ENCODE measurements around the gene CCDC93. TPM values are rescaled to one million over a fixed set of nuclear protein-coding genes. Genes with fewer than 3 reads are reported as not detected.

Gene CCDC93
- total and polyA plus RNA-seq, 2 of the 4 experiments (the other 2 are of a cell fraction), result 8.1 to 17.2 TPM

GRCh38 chr2:118051826-118052358, 38.0 kb upstream of the CCDC93 start:
- DNase-seq (no peak), ATAC-seq (ENCODE audit: low read depth) (no peak)
- ChIA-PET CTCF (interaction anchor here (0.6 to 1.6 kb wide), 3 partner anchors 170 to 804 kb away, joined by 3 to 7 read pairs (median 4); no protein-coding TSS in a partner anchor), POLR2A (ENCODE audit: unreplicated experiment) (no interaction called here)
- Histone ChIP-seq H3K4me2 (ENCODE audit: low read depth, low read length) (no peak overlapping the region), H3K9ac (ENCODE audit: low read depth, low read length) (no peak overlapping the region), H3K18ac (ENCODE audit: low read depth, low read length) (no peak overlapping the region), H2AFZ (replicated peaks; ENCODE audit: low read length, poor library complexity) (no peak overlapping the region), H4K8ac (ENCODE audit: low read depth in 2 of 2, low read length in 2 of 2) (no peak overlapping the region), H3K27me3 (ENCODE audit: control insufficient read depth, insufficient read depth, low read length) (peaks cover 26% of the 10 kb centered on the region), H3K4me1 (ENCODE audit: control insufficient read depth, insufficient read depth, low read length) (no peaks in the 10 kb centered on the region), H3K27ac (ENCODE audit: insufficient read depth, low read length) (no peak overlapping the region), H2BK120ac (ENCODE audit: low read depth, low read length) (no peak overlapping the region), H2BK15ac (ENCODE audit: low read depth, low read length) (no peak overlapping the region), H3K23ac (ENCODE audit: low read depth, low read length) (no peak overlapping the region), H3K4me3 (ENCODE audit: insufficient read depth, low read depth, low read length) (no peak overlapping the region), H3K79me1 (ENCODE audit: low read depth in 1 of 2, low read length in 2 of 2) (no peaks in the 10 kb centered on the region), H3K9me3 (ENCODE audit: control insufficient read depth, insufficient read depth, low read length) (no peaks in the 10 kb centered on the region), H3K4ac (ENCODE audit: low read depth, low read length) (no peak overlapping the region), H2AK5ac (ENCODE audit: low read depth, low read length) (no peak overlapping the region), H2AK9ac (replicated peaks; ENCODE audit: low read depth, low read length, poor library complexity) (no peak overlapping the region), H2BK5ac (ENCODE audit: low read depth, low read length, poor library complexity, severe bottlenecking) (no peak overlapping the region), H3K14ac (replicated peaks; ENCODE audit: low read depth, low read length) (no peak overlapping the region), H2BK20ac (ENCODE audit: low read depth, low read length) (no peak overlapping the region), H4K20me1 (ENCODE audit: insufficient read depth, low read length) (no peaks in the 10 kb centered on the region), H4K91ac (ENCODE audit: insufficient read depth, low read depth, low read length) (no peak overlapping the region), H4K5ac (ENCODE audit: low read depth, low read length) (no peak overlapping the region), H3K9me1 (ENCODE audit: insufficient read depth, low read length) (no peaks in the 10 kb centered on the region), H3K56ac (ENCODE audit: extremely low read depth, insufficient read depth, low read length) (no peak overlapping the region), H3K36me3 (ENCODE audit: control insufficient read depth, insufficient read depth, low read length) (no peaks in the 10 kb centered on the region)
- WGBS, 2 experiments (ENCODE audit: extremely low coverage in 2 of 2, insufficient read length in 1 of 2), result 67% methylated on average over 1 of the region's 3 CpGs; no CpG with 5 or more reads in 1 of the 2 experiments
- no peak for TF ChIP-seq ELK1 (IDR thresholded peaks at IDR 0.05; ENCODE audit: borderline replicate concordance, low read depth, low read length)
- TF ChIP-seq NFE2L2 (IDR thresholded peaks at IDR 0.05; ENCODE audit: low read depth, low read length), result no peak
- no peak for TF ChIP-seq FOS (IDR thresholded peaks at IDR 0.05; ENCODE audit: low read depth, low read length)
- TF ChIP-seq CEBPB (IDR thresholded peaks at IDR 0.05; ENCODE audit: low read depth, low read length), result no peak
- no peak for TF ChIP-seq RFX5 (IDR thresholded peaks at IDR 0.05; ENCODE audit: low read depth, low read length)
- TF ChIP-seq POLR2A (IDR thresholded peaks at IDR 0.05; ENCODE audit: low read depth, low read length), result no peak
- intact Hi-C loops (cut with micrococcal nuclease) (no loop called here), in situ Hi-C loops (cut with MboI; ENCODE audit: low sequenced_read_pairs) (no loop called here), dilution Hi-C loops (cut with HindIII; ENCODE audit: low sequenced_read_pairs, unreplicated experiment) (no loop called here)
- BruUV-seq (replicated peaks), result no TSS peak

All from IMR-90 (cell line).